HEK293T (cell line): Measurements from ENCODE around the gene HSBP1L1.

Source experiments
- ARNT ChIP-seq: fragments of 450-650 bp; IDR thresholded peaks from 2 replicates; pipeline ENCODE4 v1.6.1; 2017; ENCODE audit warnings: mild to moderate bottlenecking
- BHLHE40 ChIP-seq: fragments of 450-650 bp; IDR thresholded peaks from 2 replicates; pipeline ENCODE4 v1.6.1; 2016; ENCODE audit warnings: mild to moderate bottlenecking, moderate library complexity, borderline replicate concordance
- CTBP1 ChIP-seq: fragments of 450-650 bp; IDR thresholded peaks from 2 replicates; pipeline ENCODE4 v1.6.1; 2016; ENCODE audit warnings: borderline replicate concordance
- ELF4 ChIP-seq: fragments of 450-650 bp; IDR thresholded peaks from 2 replicates; pipeline ENCODE4 v1.6.1; 2017; ENCODE audit warnings: antibody characterized with exemption
- FOXA1 ChIP-seq: fragments of 450-650 bp; IDR thresholded peaks from 2 replicates; pipeline ENCODE4 v1.6.1; 2016; ENCODE audit warnings: mild to moderate bottlenecking
- FOXK2 ChIP-seq: fragments of 450-650 bp; IDR thresholded peaks from 2 replicates; pipeline ENCODE4 v1.6.1; 2016; ENCODE audit warnings: mild to moderate bottlenecking
- FOXM1 ChIP-seq: fragments of 450-650 bp; IDR thresholded peaks from 2 replicates; pipeline ENCODE4 v1.6.1; 2017; ENCODE audit warnings: mild to moderate bottlenecking, borderline replicate concordance
- HDGF ChIP-seq: fragments of 450-650 bp; IDR thresholded peaks from 2 replicates; pipeline ENCODE4 v1.6.1; 2017; ENCODE audit warnings: antibody characterized with exemption, borderline replicate concordance
- L3MBTL2 ChIP-seq: fragments of 450-650 bp; conservative IDR thresholded peaks from 2 replicates; pipeline ENCODE4 v1.6.1; 2016; ENCODE audit warnings: mild to moderate bottlenecking
- NFRKB ChIP-seq: fragments of 450-650 bp; IDR thresholded peaks from 2 replicates; pipeline ENCODE4 v1.6.1; 2016; ENCODE audit warnings: mild to moderate bottlenecking, moderate library complexity
- SP1 ChIP-seq: fragments of 450-650 bp; IDR thresholded peaks from 2 replicates; pipeline ENCODE4 v1.6.1; 2017
- SUZ12 ChIP-seq: fragments of 450-650 bp; IDR thresholded peaks from 2 replicates; pipeline ENCODE4 v1.6.1; 2016; ENCODE audit warnings: mild to moderate bottlenecking
- TARDBP ChIP-seq: fragments of 450-650 bp; IDR thresholded peaks from 2 replicates; pipeline ENCODE4 v1.6.1; 2016

- TF ChIP-seq SP1 = no peak
- no peak for TF ChIP-seq FOXM1
- TF ChIP-seq BHLHE40 = no peak
- TF ChIP-seq CTBP1 = no peak
- no peak for TF ChIP-seq FOXA1
- TF ChIP-seq SUZ12 = no peak
- TF ChIP-seq L3MBTL2 = no peak
- TF ChIP-seq ARNT = no peak
- no peak for TF ChIP-seq FOXK2
- no peak for TF ChIP-seq TARDBP
- TF ChIP-seq HDGF = no peak
- no peak for TF ChIP-seq ELF4
- no peak for TF ChIP-seq NFRKB
Measured at GRCh38 chr18:80012714-80013113, 48.3 kb downstream of the HSBP1L1 start.
